ENCODE measurements around the gene SFN.

Gene SFN

GRCh38 chr1:26828411-26828991 lies 34.4 kb upstream of the SFN start:
- Histone ChIP-seq H3K9me2 (replicated peaks; ENCODE audit: low read depth, low read length) (no peaks in the 10 kb centered on the region), H3K79me2 (ENCODE audit: insufficient read depth, low read length) (peaks cover 57% of the 10 kb centered on the region), H3K27me3 (ENCODE audit: insufficient read depth, low read length, poor library complexity, severe bottlenecking) (no peaks in the 10 kb centered on the region), H3F3A (ENCODE audit: low read depth) (peaks cover 16% of the 10 kb centered on the region), H4K20me1 (ENCODE audit: insufficient read depth, low read length, poor library complexity, severe bottlenecking) (peaks cover 26% of the 10 kb centered on the region), H3K9ac (ENCODE audit: low read depth, low read length, poor library complexity, severe bottlenecking) (peak overlapping the region; percentile 72), H3K4me1 (ENCODE audit: insufficient read depth, low read length, poor library complexity, severe bottlenecking) (peaks cover 61% of the 10 kb centered on the region), H3K36me3 (ENCODE audit: insufficient read depth, low read length) (peaks cover 4% of the 10 kb centered on the region; the same call in 1 of the 2 replicates), H3K4me3 (ENCODE audit: low read length, poor library complexity, severe bottlenecking) (peak overlapping the region; percentile 72), H2AFZ (ENCODE audit: low read length) (no peak overlapping the region), H3K9me3 (ENCODE audit: insufficient read depth, low read depth, low read length) (no peaks in the 10 kb centered on the region), H3K4me2 (ENCODE audit: low read depth, low read length, poor library complexity, severe bottlenecking) (peak overlapping the region; percentile 96)
- no peak for TF ChIP-seq EZH2phosphoT487 (IDR thresholded peaks at IDR 0.05; ENCODE audit: borderline replicate concordance)
- TF ChIP-seq, protein P1, sequence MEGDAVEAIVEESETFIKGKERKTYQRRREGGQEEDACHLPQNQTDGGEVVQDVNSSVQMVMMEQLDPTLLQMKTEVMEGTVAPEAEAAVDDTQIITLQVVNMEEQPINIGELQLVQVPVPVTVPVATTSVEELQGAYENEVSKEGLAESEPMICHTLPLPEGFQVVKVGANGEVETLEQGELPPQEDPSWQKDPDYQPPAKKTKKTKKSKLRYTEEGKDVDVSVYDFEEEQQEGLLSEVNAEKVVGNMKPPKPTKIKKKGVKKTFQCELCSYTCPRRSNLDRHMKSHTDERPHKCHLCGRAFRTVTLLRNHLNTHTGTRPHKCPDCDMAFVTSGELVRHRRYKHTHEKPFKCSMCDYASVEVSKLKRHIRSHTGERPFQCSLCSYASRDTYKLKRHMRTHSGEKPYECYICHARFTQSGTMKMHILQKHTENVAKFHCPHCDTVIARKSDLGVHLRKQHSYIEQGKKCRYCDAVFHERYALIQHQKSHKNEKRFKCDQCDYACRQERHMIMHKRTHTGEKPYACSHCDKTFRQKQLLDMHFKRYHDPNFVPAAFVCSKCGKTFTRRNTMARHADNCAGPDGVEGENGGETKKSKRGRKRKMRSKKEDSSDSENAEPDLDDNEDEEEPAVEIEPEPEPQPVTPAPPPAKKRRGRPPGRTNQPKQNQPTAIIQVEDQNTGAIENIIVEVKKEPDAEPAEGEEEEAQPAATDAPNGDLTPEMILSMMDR (conservative IDR thresholded peaks at IDR 0.05; ENCODE audit: low read length), result no peak

- H3K9me2 ChIP-seq (replicated peaks; ENCODE audit: low read depth, low read length), result no peaks in the 10 kb centered on the region
- peaks cover 58% of the 10 kb centered on the region for H3K79me2 ChIP-seq (ENCODE audit: insufficient read depth, low read length)
- H3K4me1 ChIP-seq (ENCODE audit: insufficient read depth, low read length, poor library complexity, severe bottlenecking), result peaks cover 68% of the 10 kb centered on the region
- H3F3A ChIP-seq (ENCODE audit: low read depth), result peaks cover 22% of the 10 kb centered on the region
- peaks cover 5% of the 10 kb centered on the region; the same call in 1 of the 2 replicates for H3K36me3 ChIP-seq (ENCODE audit: insufficient read depth, low read length)
- TF ChIP-seq, protein P1 (conservative IDR thresholded peaks at IDR 0.05; ENCODE audit: low read length), result no peak
- TF ChIP-seq EZH2phosphoT487 (IDR thresholded peaks at IDR 0.05; ENCODE audit: borderline replicate concordance), result no peak
- no peaks in the 10 kb centered on the region for H3K9me3 ChIP-seq (ENCODE audit: insufficient read depth, low read depth, low read length)
- peak overlapping the region; percentile 96 for H3K4me2 ChIP-seq (ENCODE audit: low read depth, low read length, poor library complexity, severe bottlenecking)
- H3K4me3 ChIP-seq (ENCODE audit: low read length, poor library complexity, severe bottlenecking), result peak overlapping the region; percentile 72
- H4K20me1 ChIP-seq (ENCODE audit: insufficient read depth, low read length, poor library complexity, severe bottlenecking), result peaks cover 26% of the 10 kb centered on the region
- H3K27me3 ChIP-seq (ENCODE audit: insufficient read depth, low read length, poor library complexity, severe bottlenecking), result no peaks in the 10 kb centered on the region
- H3K9ac ChIP-seq (ENCODE audit: low read depth, low read length, poor library complexity, severe bottlenecking), result peak overlapping the region; percentile 72
- no peak overlapping the region for H2AFZ ChIP-seq (ENCODE audit: low read length)
Observed at GRCh38 chr1:26829184-26829911, 33.6 kb upstream of the SFN start.

- H2AFZ ChIP-seq (ENCODE audit: low read length), result no peak overlapping the region
- H3K9me3 ChIP-seq (ENCODE audit: insufficient read depth, low read depth, low read length), result no peaks in the 10 kb centered on the region
- no peaks in the 10 kb centered on the region for H3K9me2 ChIP-seq (replicated peaks; ENCODE audit: low read depth, low read length)
- H3K27me3 ChIP-seq (ENCODE audit: insufficient read depth, low read length, poor library complexity, severe bottlenecking), result no peaks in the 10 kb centered on the region
- H3K4me2 ChIP-seq (ENCODE audit: low read depth, low read length, poor library complexity, severe bottlenecking), result peak overlapping the region; percentile 57
- peak overlapping the region; percentile 7 for H3K9ac ChIP-seq (ENCODE audit: low read depth, low read length, poor library complexity, severe bottlenecking)
- peaks cover 26% of the 10 kb centered on the region for H4K20me1 ChIP-seq (ENCODE audit: insufficient read depth, low read length, poor library complexity, severe bottlenecking)
- TF ChIP-seq, protein P1 (conservative IDR thresholded peaks at IDR 0.05; ENCODE audit: low read length), result no peak
- no peak for TF ChIP-seq EZH2phosphoT487 (IDR thresholded peaks at IDR 0.05; ENCODE audit: borderline replicate concordance)
- H3K36me3 ChIP-seq (ENCODE audit: insufficient read depth, low read length), result peaks cover 21% of the 10 kb centered on the region; the same call in 1 of the 2 replicates
- H3K4me3 ChIP-seq (ENCODE audit: low read length, poor library complexity, severe bottlenecking), result peak overlapping the region; percentile 30
- peaks cover 66% of the 10 kb centered on the region for H3K79me2 ChIP-seq (ENCODE audit: insufficient read depth, low read length)
- H3K4me1 ChIP-seq (ENCODE audit: insufficient read depth, low read length, poor library complexity, severe bottlenecking), result peaks cover 70% of the 10 kb centered on the region
- peaks cover 24% of the 10 kb centered on the region for H3F3A ChIP-seq (ENCODE audit: low read depth)
Observed at GRCh38 chr1:26831059-26831458, 31.9 kb upstream of the SFN start.

Data from Loucy (cell line).